ENCODE results near the gene TSPOAP1.

TSPOAP1 gene

GRCh38 chr17:58303971-58304749 lies 24.4 kb downstream of the TSPOAP1 start:
- H3K9me3 ChIP-seq (ENCODE audit: control insufficient read depth in 2 of 2, low read length in 2 of 2), result no peaks in the 10 kb centered on the region
- H3K36me3 ChIP-seq (ENCODE audit: control insufficient read depth in 2 of 2, insufficient read depth in 2 of 2, low read length in 2 of 2), result no peaks in the 10 kb centered on the region
- no peak overlapping the region for H3K27ac ChIP-seq (ENCODE audit: low read depth in 2 of 2, low read length in 2 of 2)
- no peaks in the 10 kb centered on the region for H3K27me3 ChIP-seq (ENCODE audit: control insufficient read depth in 2 of 2, insufficient read depth in 2 of 2, low read length in 2 of 2)
- H3K4me1 ChIP-seq (ENCODE audit: control insufficient read depth in 2 of 2, insufficient read depth in 2 of 2, low read length in 2 of 2), result no peaks in the 10 kb centered on the region
- H3K4me3 ChIP-seq (ENCODE audit: low read length in 2 of 2), result no peak overlapping the region
- no peak overlapping the region for H3K9ac ChIP-seq (ENCODE audit: low read depth in 1 of 2, low read length in 2 of 2)

GRCh38 chr17:58302919-58303585 lies 25.5 kb downstream of the TSPOAP1 start:
- H3K9me3 ChIP-seq (ENCODE audit: control insufficient read depth in 2 of 2, low read length in 2 of 2), result no peaks in the 10 kb centered on the region
- no peak overlapping the region for H3K4me3 ChIP-seq (ENCODE audit: low read length in 2 of 2)
- no peaks in the 10 kb centered on the region for H3K4me1 ChIP-seq (ENCODE audit: control insufficient read depth in 2 of 2, insufficient read depth in 2 of 2, low read length in 2 of 2)
- no peaks in the 10 kb centered on the region for H3K27me3 ChIP-seq (ENCODE audit: control insufficient read depth in 2 of 2, insufficient read depth in 2 of 2, low read length in 2 of 2)
- H3K27ac ChIP-seq (ENCODE audit: low read depth in 2 of 2, low read length in 2 of 2), result no peak overlapping the region
- no peaks in the 10 kb centered on the region for H3K36me3 ChIP-seq (ENCODE audit: control insufficient read depth in 2 of 2, insufficient read depth in 2 of 2, low read length in 2 of 2)
- no peak overlapping the region for H3K9ac ChIP-seq (ENCODE audit: low read depth in 1 of 2, low read length in 2 of 2)

DNA sequence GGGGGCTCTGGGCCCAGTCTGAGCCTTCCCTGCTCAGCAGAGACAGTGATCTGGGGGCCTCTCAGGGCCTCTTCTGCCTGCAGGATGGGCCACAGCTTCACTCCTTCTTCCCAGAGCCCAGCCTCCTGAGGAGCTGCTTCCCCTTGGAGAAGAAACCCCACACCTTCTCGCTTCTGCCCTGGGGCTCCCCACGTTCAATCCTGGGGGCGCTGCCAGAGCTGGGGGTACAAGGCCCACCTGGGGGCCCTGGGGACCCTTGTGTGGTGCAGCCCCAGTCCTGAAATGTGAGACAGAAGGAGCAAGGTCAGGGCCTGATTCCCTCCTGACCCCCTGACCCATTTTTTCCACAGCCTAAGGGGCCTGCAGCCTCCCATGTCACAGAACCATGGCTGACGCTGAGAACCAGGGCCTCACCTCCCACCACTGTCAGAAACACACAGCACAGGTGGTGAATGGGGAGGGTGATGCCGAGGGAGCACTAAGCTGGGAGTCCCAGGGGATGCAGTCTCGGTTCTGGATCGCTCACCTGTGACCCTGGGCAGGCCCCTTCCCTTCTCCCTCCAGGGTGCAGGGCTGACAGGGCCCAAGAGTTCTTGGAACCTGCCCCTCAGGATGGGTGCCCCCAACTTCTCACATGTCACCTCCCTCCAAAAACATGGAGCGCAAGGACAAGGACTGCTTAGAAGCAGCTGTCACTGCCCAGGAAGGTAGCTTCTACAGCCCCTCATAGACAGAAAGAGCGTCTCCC lies 26.2 kb downstream of the TSPOAP1 start:
- no peaks in the 10 kb centered on the region for H3K4me1 ChIP-seq (ENCODE audit: control insufficient read depth in 2 of 2, insufficient read depth in 2 of 2, low read length in 2 of 2)
- no peaks in the 10 kb centered on the region for H3K9me3 ChIP-seq (ENCODE audit: control insufficient read depth in 2 of 2, low read length in 2 of 2)
- H3K36me3 ChIP-seq (ENCODE audit: control insufficient read depth in 2 of 2, insufficient read depth in 2 of 2, low read length in 2 of 2), result no peaks in the 10 kb centered on the region
- no peak overlapping the region for H3K9ac ChIP-seq (ENCODE audit: low read depth in 1 of 2, low read length in 2 of 2)
- H3K4me3 ChIP-seq (ENCODE audit: low read length in 2 of 2), result no peak overlapping the region
- no peaks in the 10 kb centered on the region for H3K27me3 ChIP-seq (ENCODE audit: control insufficient read depth in 2 of 2, insufficient read depth in 2 of 2, low read length in 2 of 2)
- H3K27ac ChIP-seq (ENCODE audit: low read depth in 2 of 2, low read length in 2 of 2), result no peak overlapping the region

GRCh38 chr17:58301504-58302150 lies 27.0 kb downstream of the TSPOAP1 start:
- H3K9me3 ChIP-seq (ENCODE audit: control insufficient read depth in 2 of 2, low read length in 2 of 2), result no peaks in the 10 kb centered on the region
- H3K36me3 ChIP-seq (ENCODE audit: control insufficient read depth in 2 of 2, insufficient read depth in 2 of 2, low read length in 2 of 2), result no peaks in the 10 kb centered on the region
- no peaks in the 10 kb centered on the region for H3K4me1 ChIP-seq (ENCODE audit: control insufficient read depth in 2 of 2, insufficient read depth in 2 of 2, low read length in 2 of 2)
- H3K9ac ChIP-seq (ENCODE audit: low read depth in 1 of 2, low read length in 2 of 2), result no peak overlapping the region
- H3K4me3 ChIP-seq (ENCODE audit: low read length in 2 of 2), result no peak overlapping the region
- H3K27ac ChIP-seq (ENCODE audit: low read depth in 2 of 2, low read length in 2 of 2), result no peak overlapping the region
- H3K27me3 ChIP-seq (ENCODE audit: control insufficient read depth in 2 of 2, insufficient read depth in 2 of 2, low read length in 2 of 2), result no peaks in the 10 kb centered on the region

DNA sequence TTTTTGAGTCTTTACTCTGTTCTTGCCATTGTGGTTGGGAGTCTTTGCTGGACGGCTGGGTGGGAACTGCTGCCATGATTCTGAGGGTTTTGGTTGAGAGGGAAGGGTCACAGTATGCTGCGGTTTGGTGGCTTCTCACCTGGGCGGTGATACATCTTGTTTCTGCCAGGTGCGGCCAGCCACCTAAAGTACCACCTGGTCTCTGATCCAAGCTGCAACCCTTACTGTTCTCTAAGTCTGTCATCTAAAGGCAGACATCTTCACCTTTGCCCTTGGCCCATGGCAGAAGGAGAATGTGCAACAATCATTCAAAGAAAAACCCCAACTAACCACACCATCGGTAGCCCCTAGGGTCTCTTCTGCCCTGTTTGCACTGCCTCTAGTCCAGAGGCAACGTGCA lies 28.3 kb downstream of the TSPOAP1 start:
- Histone ChIP-seq H3K36me3 (ENCODE audit: control insufficient read depth in 2 of 2, insufficient read depth in 2 of 2, low read length in 2 of 2) (no peaks in the 10 kb centered on the region), H3K27me3 (ENCODE audit: control insufficient read depth in 2 of 2, insufficient read depth in 2 of 2, low read length in 2 of 2) (no peaks in the 10 kb centered on the region), H3K4me1 (ENCODE audit: control insufficient read depth in 2 of 2, insufficient read depth in 2 of 2, low read length in 2 of 2) (no peaks in the 10 kb centered on the region), H3K9ac (ENCODE audit: low read depth in 1 of 2, low read length in 2 of 2) (no peak overlapping the region), H3K27ac (ENCODE audit: low read depth in 2 of 2, low read length in 2 of 2) (no peak overlapping the region), H3K4me3 (ENCODE audit: low read length in 2 of 2) (no peak overlapping the region), H3K9me3 (ENCODE audit: control insufficient read depth in 2 of 2, low read length in 2 of 2) (no peaks in the 10 kb centered on the region)

DNA sequence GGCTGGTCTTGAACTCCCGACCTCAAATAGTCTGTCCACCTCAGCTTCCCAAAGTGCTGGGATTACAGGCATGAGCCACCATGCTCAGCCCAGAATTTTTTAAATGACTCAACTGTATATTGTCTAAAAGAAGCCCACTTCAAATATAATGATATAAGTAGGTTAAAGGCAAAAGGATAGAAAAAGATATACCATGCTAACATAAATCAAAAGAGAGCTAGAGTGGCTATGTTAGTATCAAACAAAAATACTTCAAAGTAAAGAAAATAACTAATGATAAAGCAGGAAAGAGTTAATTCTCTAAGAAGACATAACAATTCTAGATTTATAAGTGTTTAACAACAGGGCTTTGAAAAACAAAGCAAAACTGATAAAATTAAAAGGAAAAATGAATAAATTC lies 34.6 kb downstream of the TSPOAP1 start:
- H3K9me3 ChIP-seq (ENCODE audit: control insufficient read depth in 2 of 2, low read length in 2 of 2), result no peaks in the 10 kb centered on the region
- H3K4me1 ChIP-seq (ENCODE audit: control insufficient read depth in 2 of 2, insufficient read depth in 2 of 2, low read length in 2 of 2), result no peaks in the 10 kb centered on the region
- no peak overlapping the region for H3K27ac ChIP-seq (ENCODE audit: low read depth in 2 of 2, low read length in 2 of 2)
- H3K9ac ChIP-seq (ENCODE audit: low read depth in 1 of 2, low read length in 2 of 2), result no peak overlapping the region
- H3K36me3 ChIP-seq (ENCODE audit: control insufficient read depth in 2 of 2, insufficient read depth in 2 of 2, low read length in 2 of 2), result no peaks in the 10 kb centered on the region
- no peak overlapping the region for H3K4me3 ChIP-seq (ENCODE audit: low read length in 2 of 2)
- H3K27me3 ChIP-seq (ENCODE audit: control insufficient read depth in 2 of 2, insufficient read depth in 2 of 2, low read length in 2 of 2), result peaks cover 4 to 8% of the 10 kb centered on the region in 2 donors

DNA sequence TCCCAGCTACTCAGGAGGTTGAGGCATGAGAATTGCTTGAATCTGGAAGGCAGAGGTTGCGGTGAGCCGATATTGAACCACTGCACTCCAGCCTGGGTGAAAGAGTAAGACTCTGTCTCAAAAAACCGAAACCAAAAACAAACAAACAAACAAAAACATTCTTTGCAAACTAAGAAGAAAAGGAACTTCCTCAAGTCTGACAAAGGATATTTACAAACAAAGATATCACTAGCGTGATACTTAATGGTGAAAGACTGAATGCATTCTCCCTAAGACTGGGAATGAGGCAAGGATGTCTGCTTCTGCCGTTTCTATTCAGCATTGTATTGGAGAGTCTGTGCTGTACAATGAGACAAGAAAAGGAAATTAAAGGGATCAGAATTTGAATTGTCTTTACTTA lies 37.3 kb downstream of the TSPOAP1 start:
- Histone ChIP-seq H3K9ac (ENCODE audit: low read depth in 1 of 2, low read length in 2 of 2) (no peak overlapping the region), H3K9me3 (ENCODE audit: control insufficient read depth in 2 of 2, low read length in 2 of 2) (no peaks in the 10 kb centered on the region), H3K36me3 (ENCODE audit: control insufficient read depth in 2 of 2, insufficient read depth in 2 of 2, low read length in 2 of 2) (no peaks in the 10 kb centered on the region), H3K27ac (ENCODE audit: low read depth in 2 of 2, low read length in 2 of 2) (no peak overlapping the region), H3K4me1 (ENCODE audit: control insufficient read depth in 2 of 2, insufficient read depth in 2 of 2, low read length in 2 of 2) (no peaks in the 10 kb centered on the region), H3K27me3 (ENCODE audit: control insufficient read depth in 2 of 2, insufficient read depth in 2 of 2, low read length in 2 of 2) (peaks cover 4 to 8% of the 10 kb centered on the region in 2 donors), H3K4me3 (ENCODE audit: low read length in 2 of 2) (no peak overlapping the region)

DNA sequence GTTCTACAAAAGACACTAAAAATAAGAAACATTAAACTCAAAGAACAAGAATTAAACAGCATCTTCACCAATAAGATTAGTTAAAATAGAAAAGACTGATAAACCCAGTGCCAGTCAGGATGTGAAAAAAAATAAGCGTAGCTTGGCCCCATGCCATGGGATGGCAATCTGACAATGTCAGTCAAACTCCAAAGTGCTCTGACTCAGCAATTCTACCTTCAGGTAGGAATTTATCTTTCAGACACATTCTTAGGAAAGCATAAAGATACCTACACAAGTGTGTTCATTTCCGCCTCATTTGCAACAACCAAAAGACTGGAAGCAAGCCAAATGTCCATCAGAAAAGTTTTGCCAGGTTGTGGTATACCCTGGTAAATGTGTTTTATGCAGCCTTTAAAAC lies 38.7 kb downstream of the TSPOAP1 start:
- Histone ChIP-seq H3K9ac (ENCODE audit: low read depth in 1 of 2, low read length in 2 of 2) (no peak overlapping the region), H3K27ac (ENCODE audit: low read depth in 2 of 2, low read length in 2 of 2) (no peak overlapping the region), H3K4me1 (ENCODE audit: control insufficient read depth in 2 of 2, insufficient read depth in 2 of 2, low read length in 2 of 2) (no peaks in the 10 kb centered on the region), H3K27me3 (ENCODE audit: control insufficient read depth in 2 of 2, insufficient read depth in 2 of 2, low read length in 2 of 2) (peaks cover 4 to 8% of the 10 kb centered on the region in 2 donors), H3K36me3 (ENCODE audit: control insufficient read depth in 2 of 2, insufficient read depth in 2 of 2, low read length in 2 of 2) (no peaks in the 10 kb centered on the region), H3K4me3 (ENCODE audit: low read length in 2 of 2) (no peak overlapping the region), H3K9me3 (ENCODE audit: control insufficient read depth in 2 of 2, low read length in 2 of 2) (no peaks in the 10 kb centered on the region)

DNA sequence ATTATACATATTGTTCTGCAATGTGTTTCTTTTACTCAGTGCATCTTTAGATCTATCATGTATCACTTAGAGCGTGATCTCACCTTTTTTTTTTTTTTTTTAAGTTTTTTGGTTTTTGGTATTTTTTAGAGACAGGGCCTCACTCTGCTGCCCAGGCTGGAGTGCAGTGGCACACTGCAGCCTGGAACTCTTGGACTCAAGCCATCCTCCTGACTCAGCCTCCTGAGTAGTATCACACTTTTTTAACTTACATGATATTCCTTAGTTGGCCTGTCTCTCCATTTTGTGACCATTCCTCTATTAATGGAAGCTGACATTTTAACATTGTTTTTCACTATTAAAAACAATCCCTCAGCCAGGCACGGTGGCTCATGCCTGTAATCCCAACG lies 43.2 kb downstream of the TSPOAP1 start:
- Histone ChIP-seq H3K36me3 (ENCODE audit: control insufficient read depth in 2 of 2, insufficient read depth in 2 of 2, low read length in 2 of 2) (no peaks in the 10 kb centered on the region), H3K9me3 (ENCODE audit: control insufficient read depth in 2 of 2, low read length in 2 of 2) (no peaks in the 10 kb centered on the region), H3K4me1 (ENCODE audit: control insufficient read depth in 2 of 2, insufficient read depth in 2 of 2, low read length in 2 of 2) (no peaks in the 10 kb centered on the region), H3K27ac (ENCODE audit: low read depth in 2 of 2, low read length in 2 of 2) (no peak overlapping the region), H3K4me3 (ENCODE audit: low read length in 2 of 2) (no peak overlapping the region), H3K27me3 (ENCODE audit: control insufficient read depth in 2 of 2, insufficient read depth in 2 of 2, low read length in 2 of 2) (peaks cover 0 to 2% of the 10 kb centered on the region in 2 donors), H3K9ac (ENCODE audit: low read depth in 1 of 2, low read length in 2 of 2) (no peak overlapping the region)

Measured in mucosa of rectum (tissue), 2 donors.